HG03060 (cell line): ENCODE data around the gene RNH1.

Source experiments
- ATAC-seq: cut with Tn5 transposase; IDR thresholded peaks from one replicate; pipeline ENCODE4 v1.9.1; 2021; ENCODE audit warnings: low read depth, moderate number of reproducible peaks; ENCODE audit not compliant: unreplicated experiment

Gene RNH1

GRCh38 chr11:461626-462025 lies 45.4 kb downstream of the RNH1 start:
- ATAC-seq: no peak

- ATAC-seq: no peak
Measured at GRCh38 chr11:460331-461199, 46.5 kb downstream of the RNH1 start.

GRCh38 chr11:459511-460220 lies 47.4 kb downstream of the RNH1 start:
- ATAC-seq: no peak

DNA sequence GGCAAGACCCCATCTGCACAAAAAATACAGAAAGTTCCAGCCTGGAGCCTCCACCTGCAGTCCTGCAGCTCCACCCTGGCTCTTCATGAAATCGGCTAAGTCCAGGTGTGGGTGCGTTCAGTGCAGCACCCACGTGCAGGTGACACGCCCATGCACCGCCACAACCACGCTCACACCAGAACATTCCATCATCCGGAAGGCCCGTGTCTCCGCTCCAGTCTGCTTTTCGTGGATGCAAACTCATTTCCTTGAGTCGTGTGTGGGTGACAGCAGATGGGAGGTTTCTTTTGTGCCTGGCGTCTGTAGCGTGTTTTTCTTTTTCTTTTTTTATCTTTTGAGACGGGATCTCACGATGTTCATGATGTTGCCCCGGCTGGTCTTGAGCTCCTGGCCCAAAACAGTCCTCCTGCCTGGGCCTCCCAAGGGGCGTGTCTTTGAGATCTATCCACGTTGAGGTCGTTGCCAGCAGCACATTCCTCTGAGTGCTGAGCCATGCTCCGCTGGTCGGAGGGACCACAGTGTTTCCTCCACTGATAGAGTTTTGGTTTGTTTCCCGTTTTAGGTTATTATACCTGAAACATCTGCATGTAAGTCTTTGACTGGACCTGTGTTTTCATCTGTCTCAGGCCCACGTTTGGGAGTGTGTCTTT lies 49.8 kb downstream of the RNH1 start:
- ATAC-seq: no peak

DNA sequence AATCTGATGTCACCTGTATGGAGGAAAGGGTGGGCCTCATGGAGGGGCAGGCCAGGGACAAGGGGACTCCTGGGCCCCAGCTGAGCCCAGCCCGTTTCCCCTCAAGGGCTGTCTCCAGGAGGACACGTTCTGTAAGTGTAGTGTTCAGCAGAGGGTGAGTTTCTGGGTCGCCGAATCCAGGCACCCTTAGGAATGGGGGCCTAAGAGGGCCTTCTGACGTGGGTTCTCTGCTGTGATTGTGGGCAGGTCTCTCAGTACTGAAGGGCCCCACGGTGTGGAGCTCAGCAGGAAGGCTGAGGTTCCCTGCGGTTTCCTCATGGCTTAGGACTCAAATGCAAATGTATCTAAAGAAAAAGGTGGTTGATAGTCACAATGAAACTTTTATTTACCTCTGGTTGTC lies 50.5 kb downstream of the RNH1 start:
- ATAC-seq: no peak

DNA sequence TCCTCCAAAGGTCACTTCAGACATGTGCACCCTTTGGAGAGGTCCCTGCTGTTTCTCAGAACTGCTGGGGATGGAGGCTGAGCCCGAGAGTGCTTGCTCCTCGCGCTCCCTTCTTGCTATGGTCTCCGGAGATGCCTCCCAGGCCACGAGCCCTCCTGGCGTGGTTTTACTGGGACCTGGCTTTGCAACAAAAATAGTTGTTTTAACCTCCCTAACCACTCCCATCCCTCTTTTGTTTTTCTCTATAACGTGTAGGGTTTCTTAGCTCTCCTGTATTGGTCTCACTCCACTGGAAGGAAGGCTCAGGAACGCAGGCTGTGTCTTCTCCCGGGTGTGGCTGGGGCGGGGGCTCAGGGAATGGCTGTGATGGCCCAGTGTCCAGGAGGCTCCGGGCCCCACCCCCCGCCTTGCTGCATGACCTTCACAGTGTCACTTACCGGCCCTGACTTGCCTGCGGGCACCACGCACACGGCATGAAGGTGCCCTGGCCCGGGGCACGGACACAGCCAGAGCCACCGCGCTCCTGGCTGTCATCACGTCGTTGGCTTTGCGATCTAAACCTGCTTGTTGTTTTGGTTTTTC lies 51.4 kb downstream of the RNH1 start:
- no peak for ATAC-seq

DNA sequence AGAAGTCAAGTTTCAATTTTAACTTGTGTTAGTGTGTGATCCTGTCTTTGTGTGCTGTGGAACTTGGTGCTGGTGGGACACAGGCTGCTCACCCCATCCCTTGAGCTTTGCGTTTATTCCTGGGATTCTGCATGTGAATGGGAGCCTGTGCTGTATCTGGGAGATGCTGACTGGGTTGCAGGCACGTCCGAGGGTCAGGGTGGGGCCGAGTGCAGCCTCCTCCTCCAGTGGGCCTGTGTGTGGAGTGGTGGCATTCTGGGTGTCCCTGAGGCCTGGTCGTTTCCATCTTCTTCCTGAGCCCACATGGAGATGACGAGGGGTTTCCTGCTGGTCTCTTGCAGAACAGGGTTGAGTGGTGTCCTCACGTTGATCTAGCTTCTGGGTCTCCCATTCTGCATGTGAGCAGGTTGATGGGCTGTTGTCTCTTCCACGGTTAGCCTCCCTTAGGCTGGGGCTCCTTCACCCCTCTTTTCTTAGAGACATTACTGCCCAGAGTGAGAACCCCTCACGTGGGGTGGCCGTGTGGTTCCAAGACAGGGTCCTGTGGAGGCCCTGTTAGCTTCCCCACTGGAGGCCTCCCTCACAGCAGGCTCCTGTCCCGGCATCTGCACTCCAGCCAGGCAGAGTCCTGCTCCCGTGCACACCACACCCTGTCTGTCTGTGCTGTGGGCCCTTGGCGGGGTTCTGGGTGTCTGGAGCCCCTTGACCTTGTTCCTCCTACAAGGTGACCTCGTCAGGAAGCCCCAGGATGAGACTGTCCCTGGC lies 52.1 kb downstream of the RNH1 start:
- no peak for ATAC-seq

DNA sequence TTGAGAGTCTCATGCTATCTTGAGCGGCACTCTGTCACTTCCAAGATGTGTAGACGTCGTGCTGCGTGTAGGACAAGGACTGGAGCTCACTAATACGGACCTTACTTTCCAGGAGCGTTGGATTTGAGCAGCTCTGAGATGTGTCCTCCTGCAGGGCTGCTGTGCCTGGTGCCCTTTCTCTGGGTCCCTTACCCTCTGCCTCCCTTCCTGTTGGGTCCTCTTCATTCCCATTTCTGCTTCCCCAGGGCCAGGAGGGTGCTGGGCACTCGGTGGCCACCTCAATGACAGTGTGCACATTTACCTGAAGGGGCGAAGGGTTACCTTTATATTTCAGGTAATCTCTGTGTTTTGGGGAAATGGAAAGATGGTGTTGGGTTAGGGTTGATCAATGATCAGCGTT lies 53.0 kb downstream of the RNH1 start:
- ATAC-seq: no peak

DNA sequence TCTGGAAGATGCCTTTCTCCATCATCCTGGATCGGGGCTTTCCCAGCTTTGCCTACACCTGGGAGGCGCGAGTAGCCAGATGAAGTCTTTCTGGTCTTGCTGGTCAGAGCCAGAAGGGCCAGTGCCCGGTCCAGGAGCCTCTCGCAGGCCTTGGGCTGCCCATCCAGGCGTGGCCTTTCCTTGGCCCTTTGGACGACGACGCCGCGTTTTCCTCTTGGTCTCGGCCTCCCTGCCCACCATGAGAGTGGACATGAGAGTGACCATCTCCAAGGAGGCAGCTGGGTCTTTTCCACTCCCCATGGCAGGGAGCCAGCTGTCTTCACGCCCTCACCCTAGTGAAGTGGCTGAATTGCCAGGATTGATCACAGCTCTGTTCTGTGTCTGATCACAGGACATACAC lies 53.5 kb downstream of the RNH1 start:
- ATAC-seq: no peak

DNA sequence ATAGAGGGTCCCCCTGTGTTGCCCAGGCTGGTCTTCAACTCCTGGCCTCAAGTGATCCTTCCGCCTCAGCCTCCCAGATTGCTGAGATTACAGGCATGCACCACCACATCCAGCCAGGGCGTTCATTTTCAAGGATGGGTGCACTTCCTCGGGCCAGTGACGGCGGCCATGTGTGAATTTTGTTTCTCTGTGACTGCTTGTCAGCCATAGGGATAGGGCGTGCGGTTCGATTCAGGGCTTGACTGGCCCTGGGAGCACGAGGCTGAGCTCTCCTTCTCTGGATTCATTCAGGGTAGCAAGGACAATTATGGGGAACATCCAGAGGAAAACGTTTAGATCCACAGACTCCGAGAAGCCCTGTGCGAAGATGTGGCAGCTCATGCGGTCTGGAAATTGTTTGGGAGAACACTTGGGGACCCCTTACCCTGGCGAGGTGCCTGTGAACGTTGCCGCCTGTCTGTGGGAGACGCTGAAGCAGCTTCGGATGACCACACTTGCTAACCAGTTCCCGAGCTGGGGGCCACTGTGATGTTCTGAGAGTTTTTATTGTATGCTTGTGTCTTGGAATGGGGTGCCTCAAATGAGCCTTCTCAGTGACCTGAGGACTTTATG lies 54.0 kb downstream of the RNH1 start:
- ATAC-seq: no peak

DNA sequence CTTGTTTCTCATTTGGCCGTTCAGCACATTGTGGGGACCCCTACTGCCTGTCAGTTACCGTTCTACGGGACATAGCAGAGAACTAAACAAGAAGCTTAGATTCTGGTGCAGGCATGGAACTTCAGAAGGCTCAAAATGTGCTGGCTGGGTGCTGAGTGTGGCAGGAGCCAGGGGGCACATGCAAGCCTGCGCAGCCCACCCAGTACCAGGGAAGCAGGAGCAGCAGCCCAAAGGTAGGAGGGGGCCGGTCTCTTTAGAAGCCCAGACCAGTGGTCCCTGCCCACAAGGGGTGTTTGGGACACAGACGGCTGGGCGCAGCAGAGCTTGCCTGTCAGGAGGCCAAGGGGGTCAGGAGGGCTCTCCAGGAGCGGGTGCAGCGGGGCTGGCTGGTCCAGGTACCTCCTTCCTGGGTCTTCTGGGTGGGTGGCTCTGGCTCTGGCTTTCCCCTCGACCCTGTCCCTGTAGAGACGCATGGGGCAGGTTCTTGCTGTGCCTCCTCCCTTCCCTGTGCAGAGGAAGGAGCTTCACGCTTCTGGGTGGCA lies 54.8 kb downstream of the RNH1 start:
- ATAC-seq: no peak

- no peak for ATAC-seq
Measured at GRCh38 chr11:451738-452137, 55.3 kb downstream of the RNH1 start.

- no peak for ATAC-seq
Measured at GRCh38 chr11:450809-451451, 56.1 kb downstream of the RNH1 start.

GRCh38 chr11:449889-450808 lies 56.9 kb downstream of the RNH1 start, which contains the start of gene PTDSS2:
TSS of gene PTDSS2 (plus strand) at chr11:450279. CDS start at chr11:450456, 177 bp downstream.
- ATAC-seq: peak; percentile 63

DNA sequence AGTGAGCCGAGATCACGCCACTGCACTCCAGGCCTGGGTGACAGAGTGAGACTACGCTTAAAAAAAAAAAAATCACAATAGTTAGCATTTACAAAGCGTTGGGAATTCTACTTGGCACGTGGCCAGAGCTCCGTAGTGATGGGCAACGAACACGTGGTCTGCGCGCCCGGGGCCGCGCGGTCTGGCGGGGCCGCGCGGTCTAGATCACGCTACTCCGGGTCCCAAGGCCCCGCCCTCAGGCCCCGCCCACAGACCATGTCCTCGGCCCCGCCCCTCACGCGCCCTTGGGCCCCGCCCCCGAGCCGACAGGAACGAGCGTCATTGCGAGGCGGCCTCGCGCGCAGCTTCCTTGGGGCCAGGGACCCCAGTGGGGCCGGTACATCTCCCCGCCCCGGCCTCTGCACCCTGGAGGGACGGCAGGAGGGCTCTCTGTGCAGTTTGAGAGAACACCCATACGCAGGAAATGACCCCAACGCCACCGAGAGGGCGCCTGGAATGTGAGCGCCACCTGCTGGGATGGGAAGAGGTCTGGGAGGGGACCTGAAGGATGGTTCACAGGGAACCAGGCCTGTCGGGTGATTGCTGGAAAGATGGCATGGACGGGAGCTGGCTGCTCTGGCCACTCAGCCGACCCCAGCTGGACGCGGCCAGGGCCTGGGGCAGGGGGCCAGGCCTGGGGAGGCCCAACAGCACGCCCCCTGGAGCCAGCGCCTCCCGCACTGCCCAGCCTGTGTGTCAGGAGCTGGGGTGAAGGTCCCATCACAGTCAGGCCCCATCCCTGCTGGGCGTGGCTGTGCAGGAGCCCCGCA lies 58.9 kb downstream of the RNH1 start:
- no peak for ATAC-seq

- no peak for ATAC-seq
Measured at GRCh38 chr11:446891-447290, 60.2 kb downstream of the RNH1 start.
